Stimulated activated CD8-positive, alpha-beta memory T cell treated with anti-CD3 and anti-CD28 coated beads, Interleukin-15, amount 100 ng/mL, for 1 hour (primary cell): ENCODE data around the gene GRM6.
A peak's percentile ranks its signal among the peaks of the same experiment; 100 is the strongest.

Experiments used
- DNase-seq: peaks from one replicate; pipeline ENCODE4 v3.0.0-alpha.2; 2020; ENCODE audit warnings: low read depth

The GRM6 gene

DNA sequence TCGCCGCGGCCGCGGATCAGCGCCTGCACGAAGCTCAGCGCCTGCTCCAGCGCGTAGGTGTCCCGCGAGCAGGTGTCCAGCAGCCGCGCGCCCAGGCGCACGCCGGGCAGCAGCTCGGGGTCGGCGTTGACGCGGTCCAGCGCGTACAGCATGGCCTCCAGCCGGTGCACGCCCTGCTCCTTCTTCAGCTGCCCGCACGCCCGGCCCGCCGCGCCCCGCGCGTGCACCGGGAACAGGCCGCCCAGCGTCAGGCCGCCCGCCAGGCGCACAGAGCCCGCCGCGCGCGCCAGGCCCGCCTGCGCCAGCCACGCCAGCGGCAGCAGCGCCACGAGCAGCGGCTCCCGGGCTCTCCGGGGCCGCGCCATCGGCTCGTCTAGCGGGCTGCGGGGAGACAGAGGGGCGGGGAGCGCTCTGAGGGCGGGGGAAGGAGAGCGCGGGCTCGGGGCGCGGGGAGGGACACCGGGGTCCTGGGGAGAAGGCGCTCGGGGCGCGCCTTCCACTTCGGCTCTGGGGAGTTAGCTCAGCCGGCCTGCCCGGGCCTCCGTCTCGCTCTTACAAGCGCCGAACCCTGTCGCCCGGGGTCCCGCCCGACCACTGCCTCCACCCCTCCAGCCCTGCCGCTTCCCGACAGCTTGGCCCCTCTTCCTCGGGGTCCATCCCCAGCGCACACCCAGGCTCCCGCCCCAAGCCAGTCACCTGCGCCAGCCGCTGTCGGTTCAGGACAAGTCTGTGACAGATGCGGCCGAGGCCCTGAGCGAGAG is at the start of gene GRM6:
Gene GRM6, minus strand, starts transcription at position 741 of the 761 bp plus-strand sequence. Its CDS starts 376 bp downstream, at position 365.
- DNase-seq = no peak

DNA sequence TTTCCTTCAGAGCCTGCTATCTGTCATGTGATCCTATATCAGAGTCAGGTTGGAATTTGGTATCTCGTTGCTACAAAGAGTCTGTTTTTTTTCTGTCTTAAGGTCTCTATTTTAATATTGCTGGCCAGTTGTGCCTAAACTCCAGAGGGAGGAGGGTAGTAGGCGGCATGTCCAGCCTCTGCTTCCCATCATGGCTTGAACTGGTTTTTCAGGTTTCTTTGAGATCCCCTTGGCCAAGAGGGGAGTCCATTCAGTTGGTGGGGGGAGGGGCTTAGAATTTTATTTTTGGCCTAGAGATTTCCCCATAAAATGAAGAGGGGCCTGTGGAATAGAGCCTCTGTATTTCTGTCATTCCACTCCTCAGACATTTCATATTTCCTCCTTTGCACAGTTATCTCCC is 49.6 kb upstream of the GRM6 start:
- DNase-seq = no peak

DNA sequence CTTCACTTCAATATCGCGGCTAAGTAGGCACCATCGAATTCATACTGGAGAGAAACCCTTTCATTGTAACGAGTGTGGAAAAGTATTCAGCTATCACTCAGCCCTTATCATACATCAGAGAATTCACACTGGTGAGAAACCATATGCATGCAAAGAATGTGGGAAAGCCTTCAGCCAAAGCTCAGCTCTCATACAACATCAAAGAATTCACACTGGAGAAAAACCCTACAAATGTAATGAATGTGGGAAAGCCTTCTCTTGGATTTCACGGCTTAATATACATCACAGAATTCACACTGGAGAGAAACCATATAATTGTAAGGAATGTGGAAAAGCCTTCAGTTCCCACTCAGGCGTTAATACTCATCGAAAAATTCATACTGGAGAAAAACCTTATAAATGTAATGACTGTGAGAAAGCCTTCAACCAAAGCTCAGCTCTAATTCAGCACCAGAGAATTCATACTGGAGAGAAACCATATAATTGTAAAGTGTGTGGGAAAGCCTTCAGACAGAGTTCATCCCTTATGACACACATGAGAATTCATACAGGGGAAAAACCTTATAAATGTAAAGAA is 38.0 kb upstream of the GRM6 start:
- no peak for DNase-seq

DNA sequence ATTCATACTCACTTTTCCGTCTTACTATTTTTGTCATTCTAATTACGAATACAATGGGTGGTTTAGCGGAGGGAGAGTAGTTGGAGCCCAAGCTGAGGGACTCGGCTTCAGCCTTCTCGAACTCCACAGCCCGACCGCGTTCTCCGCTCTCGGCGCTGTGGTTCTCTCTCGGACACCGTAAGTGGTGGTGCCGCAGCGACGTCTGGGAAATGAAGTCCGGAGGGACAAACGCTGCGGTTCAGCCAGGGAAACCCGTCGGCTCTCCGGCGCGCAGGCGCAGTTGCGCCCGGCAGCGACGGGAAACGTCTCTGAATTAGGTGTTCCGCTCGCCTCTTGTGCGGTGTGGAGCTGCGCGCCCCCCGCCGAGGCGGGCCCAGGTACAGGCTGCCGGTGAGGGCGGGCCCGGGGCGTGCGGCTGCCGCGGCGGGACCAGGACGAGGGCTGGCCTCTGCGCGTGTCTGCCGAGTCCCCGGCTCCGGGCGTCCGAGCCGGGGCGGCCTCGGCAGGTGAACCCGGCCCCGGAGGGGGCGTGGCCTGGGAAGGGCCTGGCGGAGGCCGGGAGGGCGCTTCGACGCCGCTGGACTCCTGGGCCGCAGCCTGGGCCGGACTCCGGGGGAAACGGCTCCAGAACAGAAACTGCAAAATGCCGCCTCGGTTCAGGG is 28.5 kb upstream of the GRM6 start, which contains the start of gene ZNF879:
Gene ZNF879, plus strand, starts transcription at position 277 of the 662 bp plus-strand sequence. CDS start 1,201 bp downstream, outside the sequence.
- peak; percentile 85 for DNase-seq

DNA sequence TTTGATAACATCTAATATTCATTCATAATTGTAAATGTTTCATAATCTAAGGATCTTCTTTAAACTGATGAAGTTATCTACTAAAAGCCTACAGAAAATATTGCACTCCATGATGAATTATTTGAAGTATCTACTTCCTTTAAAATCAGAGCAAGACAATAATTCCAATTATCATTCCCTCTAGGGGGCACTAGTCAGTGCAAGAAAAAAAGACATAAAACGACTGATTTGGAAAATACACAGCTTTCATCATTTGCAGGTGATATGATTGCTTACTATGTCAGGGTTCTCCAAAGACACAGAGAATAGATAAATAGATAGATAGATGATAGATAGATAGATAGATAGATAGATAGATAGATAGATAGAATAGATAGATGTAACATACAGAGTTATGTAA is 13.5 kb upstream of the GRM6 start:
- no peak for DNase-seq

DNA sequence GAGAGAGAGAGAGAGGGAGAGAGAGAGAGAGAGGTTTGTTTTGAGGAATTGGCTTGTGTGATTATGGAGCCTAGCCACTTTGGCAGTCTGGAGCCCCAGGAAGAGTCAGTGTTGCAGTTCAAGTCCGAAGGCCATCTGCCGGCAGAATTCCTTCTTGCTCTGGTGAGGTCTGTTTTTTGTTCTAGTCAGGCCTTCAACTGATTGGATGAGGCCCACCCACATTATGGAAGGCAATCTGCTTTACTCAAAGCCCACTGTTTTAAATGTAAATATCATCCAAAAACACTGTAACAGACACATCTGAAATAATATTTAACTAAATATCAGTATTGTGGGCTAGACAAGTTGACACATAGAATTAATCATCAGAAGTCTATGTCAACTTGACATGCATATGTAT is 11.4 kb upstream of the GRM6 start:
- no peak for DNase-seq

DNA sequence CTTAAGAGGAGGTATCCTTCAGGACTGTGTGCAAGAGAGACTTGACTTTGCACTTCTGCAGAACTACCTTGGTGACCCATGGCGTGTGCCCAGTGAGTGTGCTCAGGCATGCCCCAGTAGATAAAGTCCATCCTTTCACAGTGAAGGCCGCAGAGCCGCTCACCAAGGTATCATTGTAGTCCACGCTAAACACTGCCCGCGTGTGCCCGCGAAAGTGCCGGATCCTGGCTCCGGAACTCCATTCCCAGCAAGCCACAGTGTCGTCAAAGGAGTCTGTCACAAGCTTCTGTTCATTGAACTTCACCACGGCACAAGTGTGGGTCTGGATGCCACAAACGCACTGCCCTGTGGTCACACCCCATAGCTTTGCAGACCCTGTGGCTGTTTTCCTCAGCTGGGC is 3.3 kb upstream of the GRM6 start:
- DNase-seq = no peak

DNA sequence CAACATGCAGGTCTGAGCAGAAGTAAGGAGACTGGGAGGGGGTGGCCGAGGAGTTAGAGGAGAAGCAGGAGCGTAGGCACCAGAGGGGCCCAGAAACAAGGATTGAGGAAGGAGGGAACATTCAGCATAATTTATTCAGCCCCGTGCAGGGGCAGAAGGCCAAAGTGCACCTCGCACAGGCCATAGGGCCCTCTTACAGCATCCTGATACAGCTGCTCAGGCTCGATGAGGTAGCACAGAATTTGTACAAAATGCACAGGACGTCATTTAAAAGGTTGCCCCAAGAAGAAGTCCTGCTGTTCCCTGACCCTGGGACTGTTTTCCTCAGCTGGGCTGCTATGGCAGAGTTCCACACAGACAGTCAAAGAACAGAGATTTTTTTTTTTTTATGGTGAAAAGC is 2.1 kb upstream of the GRM6 start:
- no peak for DNase-seq

DNA sequence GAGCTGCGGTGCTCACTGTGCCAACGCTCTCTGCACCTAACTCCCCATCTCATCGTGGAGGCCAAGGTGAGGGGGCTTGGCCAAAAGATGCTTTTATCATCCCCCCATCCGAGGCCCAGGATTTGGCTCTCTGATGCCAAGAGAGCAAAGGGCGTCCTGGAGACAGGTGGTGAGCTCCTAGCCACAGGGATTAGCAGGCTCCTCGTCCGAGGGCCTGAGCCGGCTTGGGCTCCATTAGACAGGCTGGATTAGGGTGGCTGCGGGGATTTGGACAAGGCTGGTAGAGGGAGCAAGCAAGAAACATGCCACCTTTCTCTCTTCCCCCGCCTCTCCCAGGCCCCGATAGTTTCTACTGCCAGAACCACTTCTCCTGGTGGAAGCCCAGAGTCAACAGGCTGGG is 1.0 kb upstream of the GRM6 start:
- no peak for DNase-seq

DNA sequence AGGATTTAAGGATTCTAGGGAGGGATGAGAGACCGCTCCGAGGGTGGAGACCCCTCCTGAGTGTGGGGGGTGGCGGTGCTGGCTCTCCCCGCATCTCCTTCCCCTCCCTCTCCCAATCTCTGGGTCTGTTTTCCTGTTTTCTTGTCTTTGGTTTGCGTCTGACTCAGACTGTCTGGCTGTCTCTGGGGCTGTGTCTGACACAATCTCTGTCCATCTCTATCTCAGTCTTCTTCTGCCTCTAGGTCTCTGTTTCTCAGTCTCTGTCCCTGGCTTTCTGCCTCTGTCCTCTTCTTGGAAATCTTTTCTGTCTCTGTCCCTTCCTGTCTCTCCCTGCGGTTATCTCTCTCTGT is 196 bp upstream of the GRM6 start:
- DNase-seq = no peak

DNA sequence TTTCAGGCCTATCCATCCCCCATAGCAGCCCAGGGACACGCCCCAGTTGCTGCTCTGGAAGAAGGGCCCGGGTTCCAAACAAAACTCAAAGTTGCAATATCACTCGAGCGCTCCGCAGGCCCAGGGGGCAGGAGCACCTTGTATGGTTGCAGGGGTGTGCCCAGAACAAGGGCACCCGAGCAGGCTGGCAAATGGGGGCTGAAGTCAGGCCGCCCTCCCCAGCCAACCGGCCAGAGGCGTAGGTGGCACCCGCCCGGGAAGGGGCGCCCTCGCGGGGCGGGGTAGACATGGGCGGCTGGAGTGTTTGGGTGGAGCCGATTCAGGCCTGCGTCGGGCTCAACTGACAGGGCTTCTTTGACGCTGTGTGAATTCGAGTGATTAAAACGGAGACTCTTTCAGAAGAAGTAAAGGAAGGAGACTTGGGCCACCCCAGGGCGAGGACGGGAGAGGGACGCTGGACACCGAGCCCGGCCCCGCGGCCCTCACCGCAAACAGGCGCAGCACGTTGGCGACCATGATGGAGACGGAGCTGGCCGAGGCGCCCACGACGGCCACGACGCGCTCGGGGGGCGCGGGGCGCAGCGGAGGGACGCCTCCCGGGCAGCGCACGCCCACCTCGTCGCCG is 1.1 kb downstream of the GRM6 start:
- DNase-seq = no peak

DNA sequence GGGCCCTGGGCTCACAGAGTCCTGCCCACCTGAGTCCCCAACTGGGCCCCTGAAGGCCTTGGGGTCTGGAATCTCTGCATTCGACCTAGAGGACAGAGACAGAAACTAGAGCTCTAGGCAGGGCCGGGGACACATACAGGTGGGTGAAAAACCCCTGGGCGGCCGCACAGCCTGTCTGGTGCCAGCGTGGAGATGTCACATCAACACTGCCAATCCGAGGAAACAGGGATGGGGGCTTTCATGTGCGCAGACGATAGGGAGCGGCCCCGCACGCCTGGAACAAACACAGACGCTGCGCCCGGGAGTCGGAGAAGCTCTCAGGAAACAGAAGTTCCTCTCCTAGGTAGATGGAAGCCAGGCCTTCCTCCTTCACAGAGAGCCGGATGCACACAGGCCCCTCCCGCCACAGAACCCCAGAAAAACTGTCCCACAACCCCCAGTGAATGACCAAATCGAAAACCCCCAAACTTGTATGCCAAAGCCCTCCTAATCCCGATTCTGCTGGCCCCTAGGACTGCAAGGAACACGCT is 1.8 kb downstream of the GRM6 start:
- no peak for DNase-seq

DNA sequence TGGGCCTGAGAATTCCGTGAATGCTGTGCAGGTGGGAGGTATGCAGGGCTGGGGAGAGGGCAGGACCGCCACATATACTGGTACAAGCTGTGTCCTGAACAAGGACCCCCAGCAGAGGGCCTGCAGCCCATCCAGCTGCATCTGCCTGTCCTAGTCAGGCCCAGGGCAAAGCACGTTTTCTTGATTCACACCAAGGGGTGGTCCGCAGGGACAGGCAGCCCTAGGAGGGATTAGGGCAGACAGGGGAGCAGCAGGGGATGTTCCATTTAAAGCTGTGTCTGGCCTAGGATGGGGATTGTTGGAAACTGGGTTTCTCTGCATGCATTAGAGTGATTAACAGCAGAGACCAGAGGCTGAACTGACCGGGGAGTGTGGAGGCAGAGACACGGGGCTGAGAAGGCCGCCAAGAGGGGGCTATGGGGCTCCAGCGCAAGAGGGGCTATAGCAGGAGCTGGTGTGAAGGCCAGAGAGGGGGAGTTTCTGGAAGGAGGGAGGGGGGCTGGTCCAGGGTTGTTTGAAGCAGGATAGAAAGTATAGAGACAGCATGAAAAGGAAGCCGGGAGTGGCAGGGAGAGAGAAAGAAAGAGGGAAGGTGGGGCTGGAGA is 2.7 kb downstream of the GRM6 start:
- DNase-seq = no peak

DNA sequence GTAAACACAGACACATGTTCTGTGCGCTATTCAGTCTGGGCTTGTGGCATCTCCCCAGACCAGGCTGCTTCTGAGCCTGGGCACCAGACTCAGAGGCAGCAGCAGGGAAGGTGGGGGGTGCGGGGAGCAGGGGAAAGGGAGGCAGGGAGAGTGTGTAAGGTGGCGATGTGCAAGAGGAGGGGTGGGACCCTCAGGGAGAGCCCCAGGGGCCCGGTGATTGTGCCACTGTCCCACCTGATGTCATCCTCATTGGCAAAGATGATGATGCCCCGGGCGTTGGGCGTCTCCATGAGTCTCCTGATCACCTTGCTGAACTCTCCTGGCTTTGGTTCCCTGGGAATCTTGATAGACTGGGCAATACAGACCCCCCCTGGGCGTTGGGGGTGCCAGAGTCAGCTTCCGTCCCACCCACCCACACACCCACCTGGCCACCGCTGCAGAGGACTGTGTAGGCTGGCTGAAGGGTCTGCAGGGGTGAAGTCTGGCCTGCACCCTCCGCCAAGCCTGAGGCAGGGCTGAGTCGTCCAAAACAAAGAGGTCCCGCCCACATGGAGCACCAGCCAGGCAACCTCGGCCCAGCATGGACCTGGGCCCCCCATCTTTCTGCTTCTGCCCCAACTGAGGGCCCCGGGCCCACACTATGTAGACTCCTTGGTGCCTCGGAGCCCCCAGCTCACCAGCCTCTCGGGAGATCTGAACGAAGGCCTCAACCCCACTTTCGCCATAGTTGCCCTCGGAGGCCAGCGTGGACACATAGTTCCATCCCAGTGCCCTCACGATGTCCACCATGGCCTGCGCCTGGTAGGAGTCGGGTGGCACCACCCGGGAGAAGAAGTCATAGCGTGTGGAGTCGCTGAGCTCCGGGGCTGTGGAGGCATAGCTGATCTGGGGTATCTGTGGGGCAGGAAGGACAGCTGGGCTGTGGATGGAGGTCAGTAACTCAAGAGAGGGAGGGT is 3.7 kb downstream of the GRM6 start:
- DNase-seq = no peak

DNA sequence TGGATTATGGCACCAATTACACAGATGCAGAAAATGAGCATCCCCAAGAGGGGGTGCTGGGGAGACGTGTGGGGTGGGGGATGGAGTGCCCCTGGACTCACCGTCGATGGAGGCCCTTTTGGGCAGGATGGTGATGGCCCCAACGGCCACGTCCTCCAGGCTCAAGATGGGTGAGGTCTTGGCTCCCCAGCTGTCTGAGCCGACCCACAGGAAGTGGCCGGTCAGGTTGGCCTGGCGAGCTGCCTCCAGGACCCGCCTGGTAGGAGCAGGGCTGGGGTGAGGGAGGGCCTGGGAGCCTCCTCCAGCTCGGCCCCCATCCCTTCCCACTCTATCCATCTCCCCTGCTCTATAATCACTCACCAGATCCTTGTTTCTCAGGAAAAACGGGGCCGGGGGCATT is 4.6 kb downstream of the GRM6 start:
- no peak for DNase-seq

DNA sequence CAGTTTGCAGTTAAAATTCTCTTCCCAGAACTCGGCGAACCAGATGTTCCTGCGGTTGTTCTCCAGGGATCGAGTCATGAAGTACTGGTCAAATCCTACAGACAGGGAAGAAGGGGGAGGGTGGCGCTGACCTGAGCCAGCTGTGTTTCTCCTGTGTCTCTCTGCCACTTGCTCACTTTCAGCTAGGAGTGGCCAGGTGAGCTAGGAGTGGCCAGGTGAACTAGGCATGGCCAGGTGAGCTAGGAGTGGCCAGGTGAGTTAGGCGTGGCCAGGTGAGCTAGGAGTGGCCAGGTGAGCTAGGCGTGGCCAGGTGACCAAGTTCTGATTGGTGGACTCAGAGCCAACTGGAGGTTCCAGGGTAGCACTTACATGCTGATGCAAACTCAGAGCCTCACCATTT is 5.8 kb downstream of the GRM6 start:
- DNase-seq = no peak

DNA sequence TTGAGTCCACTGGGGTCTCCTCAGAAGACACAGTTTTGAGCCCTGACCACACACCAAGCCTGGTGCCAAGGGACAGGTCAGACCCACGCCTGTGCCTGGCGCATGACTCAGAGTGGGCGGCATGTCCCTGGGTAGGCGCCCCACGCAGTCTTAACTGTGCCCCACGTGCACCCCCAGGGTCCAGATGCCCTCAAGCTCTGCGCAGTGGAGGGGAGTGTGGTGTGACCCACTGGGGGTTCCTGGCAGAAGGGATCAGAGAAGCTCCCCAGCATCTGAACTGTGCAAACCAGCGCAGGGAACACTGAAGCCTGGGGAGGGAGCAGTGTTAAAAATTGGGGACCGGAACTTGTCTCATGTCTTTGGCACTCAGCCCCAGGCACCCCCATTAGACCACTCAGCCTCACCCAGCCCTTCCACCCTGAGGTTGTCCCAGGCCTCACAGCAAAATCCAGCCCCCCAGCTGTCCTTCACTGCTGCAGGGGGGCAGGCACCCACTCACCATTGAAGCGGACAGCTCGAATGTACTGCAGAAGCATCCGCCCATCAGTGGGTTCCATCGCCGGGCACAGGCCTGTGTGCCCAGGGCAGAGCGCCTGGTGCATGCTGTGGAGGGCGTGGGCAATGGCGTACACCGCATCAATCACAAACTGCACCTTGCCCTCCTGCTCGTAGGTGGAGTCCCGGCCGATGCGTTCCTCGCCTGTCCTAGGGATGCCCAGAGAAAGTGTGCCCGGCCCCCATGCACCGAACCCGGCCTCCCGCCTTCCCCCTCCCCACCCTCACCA is 6.5 kb downstream of the GRM6 start:
- DNase-seq = no peak

DNA sequence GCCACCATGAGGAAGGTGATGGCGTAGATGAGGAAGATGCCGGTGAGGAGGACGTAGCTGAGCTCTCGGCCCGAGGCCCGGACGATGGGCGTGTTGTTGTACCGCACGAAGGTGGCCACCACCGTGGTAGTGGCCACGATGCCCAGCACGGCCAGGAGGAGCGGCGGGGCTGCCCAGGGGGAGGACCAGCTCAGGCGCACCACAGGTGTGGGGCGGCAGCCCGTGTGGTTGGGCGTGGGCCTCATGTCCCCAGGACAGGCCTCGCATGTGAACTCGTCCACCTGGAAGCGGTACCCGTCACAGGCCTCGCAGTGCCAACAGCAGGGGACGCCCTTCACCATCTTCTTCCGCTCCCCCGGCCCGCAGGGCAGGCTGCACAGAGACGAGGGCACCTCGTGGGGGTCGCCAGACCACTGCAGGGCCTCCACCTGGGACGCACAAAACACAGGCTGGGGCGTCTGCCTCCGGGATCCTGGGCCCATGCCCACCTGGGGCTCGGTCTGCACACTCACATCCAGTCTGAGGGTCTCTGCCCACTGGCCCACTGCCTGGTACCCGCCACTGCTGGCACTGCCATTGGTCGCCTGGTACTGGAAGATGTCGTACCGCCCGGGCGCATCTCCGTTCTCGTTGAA is 8.7 kb downstream of the GRM6 start:
- no peak for DNase-seq

DNA sequence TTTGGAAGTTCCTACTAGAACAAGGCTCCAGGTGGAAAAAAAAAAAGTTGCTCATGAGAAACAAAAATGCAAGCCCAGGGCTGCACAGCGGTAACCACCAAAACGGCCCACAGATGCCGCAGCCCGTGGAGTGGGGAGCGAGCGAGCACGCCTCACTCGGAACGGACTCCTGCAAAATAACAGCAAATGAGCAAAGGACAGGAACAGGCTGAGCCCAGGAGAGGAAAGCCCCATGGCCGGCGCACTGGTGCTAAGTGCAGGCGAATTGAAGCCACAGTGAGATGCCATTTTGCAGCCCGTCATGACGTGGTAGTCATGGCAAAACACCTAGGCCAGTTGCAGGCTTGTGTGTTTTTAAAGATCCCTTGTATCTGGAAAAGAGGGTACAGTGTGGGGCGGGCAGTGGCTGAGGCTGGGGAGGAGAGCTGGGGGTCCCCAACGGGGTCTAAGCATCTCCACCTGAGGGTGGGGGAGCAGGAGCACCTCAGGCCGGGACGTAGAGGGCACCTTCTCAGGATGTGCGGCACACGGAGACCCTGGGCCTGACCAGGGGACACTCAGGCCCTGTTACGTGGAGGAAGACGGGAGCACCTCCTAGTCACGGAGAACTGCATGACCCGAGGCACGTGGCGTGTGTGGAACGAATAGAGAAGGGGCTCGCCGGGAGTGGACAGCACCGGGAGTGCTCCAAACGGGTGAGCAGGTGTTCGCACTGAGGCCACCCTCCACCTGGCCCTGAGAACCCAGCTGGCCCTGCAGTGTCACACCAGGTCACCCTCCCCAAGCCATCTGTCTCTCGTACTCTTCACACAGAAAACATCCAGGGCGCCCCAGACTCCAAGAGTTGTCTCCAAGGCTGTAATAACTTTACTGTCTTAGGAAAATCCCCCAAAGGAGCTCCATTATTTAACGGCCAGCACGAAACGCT is 10.7 kb downstream of the GRM6 start:
- no peak for DNase-seq
